Suppressor macrophage treated with lipopolysaccharide for 4 hours (primary cell): ENCODE results near the gene FFAR4.

Source experiments
- DNase-seq: peaks from one replicate; pipeline ENCODE4 v3.0.0-alpha.2; 2020

Gene FFAR4

DNA sequence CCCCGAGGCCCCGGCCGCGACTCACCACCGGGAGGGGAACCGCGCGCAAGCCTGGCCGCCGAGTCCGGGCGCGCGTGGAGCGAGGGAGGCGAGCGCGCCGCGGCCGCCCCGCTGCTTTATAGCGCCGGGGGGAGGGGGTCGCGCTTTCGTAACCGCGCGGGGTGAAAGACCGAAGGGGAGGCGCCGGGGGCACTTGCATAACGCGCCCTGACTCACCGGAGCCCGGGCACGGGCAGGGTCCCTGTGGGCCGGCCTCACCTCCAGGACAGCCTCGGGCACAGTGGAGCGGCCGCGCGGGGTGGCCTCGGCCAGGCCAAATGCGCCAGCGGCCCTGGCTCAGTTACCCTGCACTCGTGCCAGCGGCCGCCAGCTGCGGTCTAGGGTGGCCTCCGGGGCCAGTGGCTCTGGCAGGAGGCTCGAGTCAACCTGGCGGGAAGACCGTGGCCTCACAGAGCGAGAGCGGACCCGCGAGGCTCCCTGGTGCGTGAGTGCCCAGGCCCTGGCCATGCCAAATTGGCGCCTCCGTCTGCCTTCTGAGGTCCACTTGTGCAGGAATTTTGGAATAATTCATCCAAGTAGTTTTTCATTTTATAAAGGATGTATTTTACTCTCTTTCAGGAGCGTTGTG, 34.8 kb downstream of the FFAR4 start, which contains the start of gene RBP4:
Gene RBP4, minus strand, starts transcription at position 90 of the 628 bp plus-strand sequence. CDS start 207 bp downstream, outside the sequence.
- peak; percentile 7 for DNase-seq

GRCh38 chr10:93601774-93602162, 35.3 kb downstream of the FFAR4 start:
- no peak for DNase-seq

DNA sequence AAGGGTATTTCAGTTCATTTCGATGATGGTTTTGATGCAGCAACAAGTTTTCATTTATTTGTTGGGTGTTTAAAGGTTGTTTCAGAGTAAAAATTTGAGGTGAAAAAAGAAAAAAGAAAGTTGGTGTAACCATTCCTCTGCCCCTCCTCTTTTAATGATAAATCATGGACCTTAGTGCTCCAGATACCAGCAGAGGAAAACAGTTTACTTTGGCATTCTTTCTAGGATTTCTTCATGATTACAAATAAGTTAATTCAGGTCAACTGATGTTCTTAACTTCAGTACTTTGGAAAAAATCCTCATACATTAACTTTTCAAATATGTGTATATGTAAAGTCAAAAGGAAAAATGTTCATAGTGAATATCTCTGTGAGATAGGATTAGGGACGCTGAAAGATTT, 36.6 kb downstream of the FFAR4 start:
- no peak for DNase-seq

DNA sequence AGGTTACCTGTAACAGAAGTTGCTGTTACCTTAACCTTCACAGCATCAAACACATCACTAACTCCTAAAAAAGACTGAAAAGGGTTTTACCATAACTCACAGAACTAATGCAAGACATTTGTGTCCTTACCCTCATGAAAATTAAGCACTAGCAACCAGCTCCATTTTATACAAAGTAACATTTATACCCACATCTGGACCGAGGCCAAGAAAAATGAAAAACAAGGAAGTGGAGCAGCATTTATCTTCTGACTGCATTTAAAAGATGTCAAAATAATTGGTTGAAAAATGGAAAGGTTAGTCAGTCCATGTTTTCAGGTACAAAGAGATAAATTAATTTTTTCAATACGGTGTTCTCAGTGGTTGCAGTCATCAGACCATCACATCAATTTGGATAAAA, 37.7 kb downstream of the FFAR4 start:
- DNase-seq, result peak; percentile 11

GRCh38 chr10:93608421-93608820, 42.0 kb downstream of the FFAR4 start:
- no peak for DNase-seq

- no peak for DNase-seq
These were observed 45.8 kb downstream of the FFAR4 start, which contains the start of gene PDE6C for GRCh38 chr10:93612311-93612710. TSS of gene PDE6C (plus strand) at chr10:93612537. CDS start at chr10:93612726, 189 bp downstream.

- no peak for DNase-seq
These were observed 46.7 kb downstream of the FFAR4 start for GRCh38 chr10:93613126-93613525.

DNA sequence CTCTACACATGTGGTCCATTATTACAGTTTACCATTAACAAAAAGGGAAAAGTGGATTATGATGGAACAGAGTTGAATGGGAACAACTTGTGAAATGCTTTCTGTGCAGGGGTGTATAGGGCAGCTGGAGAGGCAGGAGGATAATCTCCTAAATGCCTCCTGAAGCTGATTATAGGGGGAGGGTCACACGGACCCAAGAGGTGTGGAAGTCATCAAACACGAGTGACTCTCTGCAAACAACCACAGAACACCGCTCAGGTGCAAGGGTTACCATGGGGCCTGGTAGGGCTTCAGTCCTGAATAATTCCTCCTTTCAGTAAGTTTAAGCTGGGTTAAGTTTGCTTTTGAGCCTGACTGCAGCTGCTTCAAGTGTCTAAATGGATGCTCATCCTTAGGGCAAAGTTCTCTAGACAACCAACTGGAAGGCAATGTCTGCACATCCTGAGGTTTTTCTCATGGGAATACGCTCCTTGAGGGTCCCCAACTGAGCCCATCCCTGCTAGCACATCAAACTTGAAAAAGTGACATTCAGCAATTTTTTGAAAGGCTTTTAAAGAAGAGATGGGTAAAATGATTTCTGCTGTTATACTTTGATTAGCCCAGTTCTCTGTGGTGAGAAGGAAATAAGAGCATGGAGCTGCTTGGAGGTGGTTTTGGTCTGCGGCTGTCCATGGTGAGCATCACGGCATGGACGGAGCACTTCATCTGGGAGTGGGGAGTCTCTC, 47.8 kb downstream of the FFAR4 start:
- DNase-seq, result no peak

GRCh38 chr10:93615576-93616235, 49.2 kb downstream of the FFAR4 start:
- DNase-seq, result peak; percentile 25

DNA sequence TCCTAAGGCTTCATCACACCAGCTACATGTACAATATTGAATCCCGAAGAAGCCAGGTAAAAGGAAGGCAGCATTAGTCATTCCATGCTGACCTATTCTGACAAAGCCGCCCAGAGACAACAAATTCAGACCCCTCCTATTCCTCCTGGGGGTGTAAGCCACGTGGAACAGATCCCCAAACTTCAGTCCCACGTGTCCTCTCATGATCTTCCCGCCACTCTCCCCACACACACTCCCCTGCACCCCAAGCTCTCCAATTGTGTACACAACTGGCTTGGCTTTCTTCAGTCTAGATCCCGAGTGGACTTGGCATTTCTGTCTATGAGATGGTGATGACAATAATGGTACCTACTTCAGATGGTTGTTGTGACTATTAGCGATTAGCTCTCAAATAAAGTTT, 54.5 kb downstream of the FFAR4 start:
- no peak for DNase-seq

DNA sequence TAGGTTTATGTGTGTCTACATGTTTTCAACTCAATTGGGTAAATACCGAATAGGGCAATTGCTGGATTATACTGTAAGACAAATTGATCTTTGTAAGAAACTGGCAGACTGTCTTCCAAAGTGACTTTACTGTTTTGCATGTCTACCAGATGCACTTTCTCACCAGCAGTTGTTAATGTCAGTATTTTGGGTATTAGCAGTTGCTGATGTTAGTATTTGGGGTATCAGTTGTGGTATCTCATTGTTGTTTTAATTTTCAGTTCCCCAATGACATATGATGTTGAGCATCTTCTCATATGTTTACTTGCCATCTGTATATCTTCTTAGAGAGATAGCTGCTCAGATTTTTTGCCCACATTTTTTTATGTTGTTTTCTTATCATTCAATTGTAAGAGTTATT, 56.5 kb downstream of the FFAR4 start:
- no peak for DNase-seq

DNA sequence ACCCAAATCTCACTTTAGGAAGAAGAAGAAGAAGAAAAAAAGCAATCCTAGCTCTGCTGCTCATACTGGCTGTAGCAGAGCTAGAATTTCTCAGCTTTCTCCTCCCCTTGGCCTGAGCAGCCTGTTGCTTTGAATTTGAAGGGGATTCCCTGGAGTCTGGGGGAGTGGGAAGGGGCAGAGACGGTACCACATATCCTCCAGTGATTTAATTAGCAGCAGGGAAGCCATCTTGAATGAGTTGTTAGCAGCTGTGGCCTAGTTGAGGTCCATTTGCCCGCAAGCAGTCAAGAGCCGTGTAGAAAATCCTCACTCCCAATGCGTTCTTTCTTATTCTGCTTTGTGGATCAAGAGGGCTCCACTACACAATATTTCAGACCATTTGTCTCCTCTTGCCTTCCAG, 62.4 kb downstream of the FFAR4 start:
- no peak for DNase-seq

- DNase-seq, result no peak
These were observed 63.3 kb downstream of the FFAR4 start for GRCh38 chr10:93629647-93630305.

- DNase-seq, result no peak
These were observed 64.4 kb downstream of the FFAR4 start for GRCh38 chr10:93630625-93631557.
